Epithelial cell of esophagus (primary cell): ENCODE results near the gene RAPGEF6.

Source experiments
- DNase-seq: peaks from one replicate; pipeline ENCODE4 v3.0.0; 2010; ENCODE audit warnings: low read depth
- H3K4me3 ChIP-seq: 2 replicates; pipeline ENCODE4 v1.5.1; 2011; ENCODE audit warnings: mild to moderate bottlenecking, low read length, control low read depth
- TF ChIP-seq, protein P1 (sequence below): IDR thresholded peaks from 2 replicates; pipeline ENCODE4 v1.5.1; 2011; ENCODE audit warnings: low read depth, mild to moderate bottlenecking, low read length, control low read depth, inconsistent platforms; ENCODE audit not compliant: insufficient read depth; ENCODE audit errors: missing control alignments

The RAPGEF6 gene

DNA sequence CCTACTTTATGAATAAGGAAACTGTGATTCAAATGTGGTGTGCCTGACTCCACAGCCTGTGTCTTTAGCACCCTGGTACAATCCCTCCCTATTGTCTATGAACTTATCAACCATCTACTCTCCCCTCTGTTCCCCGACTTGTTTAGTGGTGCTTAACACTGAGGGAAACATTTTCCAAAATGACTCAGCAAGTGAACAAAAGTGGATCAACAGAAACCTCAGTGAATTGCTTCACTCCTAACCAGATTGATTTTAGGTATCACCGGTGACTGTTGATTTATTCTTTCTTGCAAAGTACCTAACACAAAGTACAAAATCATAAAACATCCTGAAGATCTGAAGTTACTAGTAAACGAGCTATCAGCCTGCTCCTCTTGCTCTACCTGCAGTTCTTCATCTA lies 42.1 kb upstream of the RAPGEF6 start:
- no peak for DNase-seq
- H3K4me3 ChIP-seq, result no peak overlapping the region
- TF ChIP-seq, protein P1, sequence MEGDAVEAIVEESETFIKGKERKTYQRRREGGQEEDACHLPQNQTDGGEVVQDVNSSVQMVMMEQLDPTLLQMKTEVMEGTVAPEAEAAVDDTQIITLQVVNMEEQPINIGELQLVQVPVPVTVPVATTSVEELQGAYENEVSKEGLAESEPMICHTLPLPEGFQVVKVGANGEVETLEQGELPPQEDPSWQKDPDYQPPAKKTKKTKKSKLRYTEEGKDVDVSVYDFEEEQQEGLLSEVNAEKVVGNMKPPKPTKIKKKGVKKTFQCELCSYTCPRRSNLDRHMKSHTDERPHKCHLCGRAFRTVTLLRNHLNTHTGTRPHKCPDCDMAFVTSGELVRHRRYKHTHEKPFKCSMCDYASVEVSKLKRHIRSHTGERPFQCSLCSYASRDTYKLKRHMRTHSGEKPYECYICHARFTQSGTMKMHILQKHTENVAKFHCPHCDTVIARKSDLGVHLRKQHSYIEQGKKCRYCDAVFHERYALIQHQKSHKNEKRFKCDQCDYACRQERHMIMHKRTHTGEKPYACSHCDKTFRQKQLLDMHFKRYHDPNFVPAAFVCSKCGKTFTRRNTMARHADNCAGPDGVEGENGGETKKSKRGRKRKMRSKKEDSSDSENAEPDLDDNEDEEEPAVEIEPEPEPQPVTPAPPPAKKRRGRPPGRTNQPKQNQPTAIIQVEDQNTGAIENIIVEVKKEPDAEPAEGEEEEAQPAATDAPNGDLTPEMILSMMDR, result no peak

DNA sequence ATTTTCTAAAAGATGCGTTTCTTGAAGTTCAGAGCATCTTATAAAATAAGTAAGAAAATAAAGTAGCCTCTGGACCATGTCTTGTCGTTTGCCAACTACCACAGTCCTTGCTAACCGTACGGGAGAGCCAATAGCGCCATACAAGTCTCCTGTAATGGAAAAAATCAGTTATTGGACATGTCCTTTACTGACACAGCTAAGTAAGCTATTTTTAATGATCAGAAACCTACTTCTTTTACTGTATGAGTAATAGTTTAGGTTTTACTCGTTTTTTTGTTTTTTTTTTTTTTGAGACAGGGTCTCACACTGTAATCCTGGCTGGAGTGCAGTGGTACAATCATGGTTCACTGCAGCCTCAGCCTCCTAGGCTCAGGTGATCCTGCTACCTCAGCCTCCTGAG lies 37.7 kb upstream of the RAPGEF6 start:
- H3K4me3 ChIP-seq, result no peak overlapping the region
- no peak for DNase-seq

DNA sequence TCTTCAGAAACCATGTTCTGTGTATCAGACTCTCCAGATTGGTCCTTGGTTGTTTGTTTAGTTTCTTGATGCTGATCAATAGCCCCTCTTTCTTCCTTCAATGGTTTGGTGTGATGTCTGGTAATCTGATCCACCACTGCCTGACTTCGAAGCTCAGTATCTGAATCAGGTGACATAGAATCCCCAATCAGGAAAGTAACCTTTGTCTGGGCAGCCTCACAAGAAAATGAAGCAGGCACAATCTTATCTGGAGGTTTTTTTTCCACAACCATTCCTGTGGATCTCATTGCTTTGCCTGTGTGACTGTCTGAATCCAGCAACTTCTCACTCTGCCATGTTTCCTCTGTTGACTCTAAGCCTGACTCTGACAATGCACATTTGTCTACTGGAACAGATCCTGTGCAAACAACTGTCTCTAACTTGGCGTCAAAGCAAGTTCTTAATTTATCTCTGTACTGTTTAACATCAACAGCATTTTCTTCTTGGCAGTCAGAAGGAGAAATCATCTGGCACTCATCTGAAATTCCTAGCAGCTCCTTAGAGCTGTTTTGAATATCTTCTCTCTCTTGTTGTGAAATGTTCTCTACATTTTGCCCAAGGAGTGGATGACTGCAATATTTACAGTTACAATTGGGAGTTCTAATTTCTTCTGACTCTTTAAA lies 37.1 kb upstream of the RAPGEF6 start:
- TF ChIP-seq, protein P1, result no peak
- no peak overlapping the region for H3K4me3 ChIP-seq
- DNase-seq, result no peak

More for the DNA sequence above, 37.7 kb upstream of the RAPGEF6 start:
- TF ChIP-seq, protein P1, result no peak

DNA sequence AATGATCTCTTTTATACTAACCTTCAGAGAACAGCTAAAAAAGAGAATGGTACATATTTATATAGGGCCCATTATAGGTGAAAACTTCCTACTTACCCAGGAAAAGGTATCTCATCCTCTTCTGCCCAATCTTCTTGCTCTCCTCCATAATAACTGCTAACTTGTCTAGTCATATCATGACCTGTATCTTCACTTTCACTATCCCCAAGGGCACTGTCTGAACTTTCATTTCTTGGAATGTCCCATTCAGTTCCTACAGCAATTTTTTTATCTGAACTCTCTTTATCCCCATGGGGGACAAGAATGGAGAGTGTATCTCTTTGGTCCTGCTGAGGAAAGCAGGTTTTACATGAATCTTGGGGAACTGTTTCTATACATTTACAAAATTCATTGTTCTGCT lies 36.4 kb upstream of the RAPGEF6 start:
- no peak for DNase-seq
- no peak overlapping the region for H3K4me3 ChIP-seq
- TF ChIP-seq, protein P1, result no peak

DNA sequence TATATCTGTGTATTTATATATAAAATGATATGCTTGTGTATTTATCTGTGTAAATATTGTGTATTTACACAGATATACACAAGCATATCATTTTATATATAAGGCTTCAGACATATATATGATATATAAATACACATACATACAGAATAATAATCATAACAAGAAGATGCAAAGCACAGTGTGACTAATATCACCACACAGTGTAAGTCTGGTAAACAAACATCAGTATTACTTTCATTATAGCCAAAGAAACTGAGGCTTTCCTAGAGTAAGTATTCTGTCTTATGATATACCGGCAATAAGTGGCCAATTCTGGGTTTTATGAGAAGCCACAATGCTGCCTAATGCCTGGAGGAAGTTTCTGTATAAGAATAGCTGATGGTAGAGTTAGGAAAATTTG lies 29.9 kb upstream of the RAPGEF6 start:
- no peak overlapping the region for H3K4me3 ChIP-seq
- TF ChIP-seq, protein P1, result no peak
- no peak for DNase-seq

DNA sequence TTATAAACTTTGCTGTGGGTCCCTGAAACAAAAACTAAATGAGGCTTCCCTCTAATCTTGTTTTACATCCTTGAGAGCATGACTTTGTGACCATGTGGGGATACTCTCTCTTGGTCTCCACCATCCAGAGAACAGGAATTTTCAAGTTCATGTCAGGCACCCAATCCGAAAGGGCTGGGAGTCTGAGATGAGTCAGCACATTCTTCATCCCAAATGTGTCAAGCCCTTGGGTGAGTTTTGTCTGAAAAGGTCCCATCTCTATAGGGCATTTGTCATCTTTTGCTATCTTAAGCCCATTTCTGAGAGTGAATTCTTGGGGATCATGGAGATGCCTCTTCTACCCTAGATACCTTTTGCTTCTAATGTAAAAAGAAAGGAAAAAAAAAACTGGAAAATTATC lies 26.9 kb upstream of the RAPGEF6 start:
- TF ChIP-seq, protein P1, result no peak
- no peak for DNase-seq

DNA sequence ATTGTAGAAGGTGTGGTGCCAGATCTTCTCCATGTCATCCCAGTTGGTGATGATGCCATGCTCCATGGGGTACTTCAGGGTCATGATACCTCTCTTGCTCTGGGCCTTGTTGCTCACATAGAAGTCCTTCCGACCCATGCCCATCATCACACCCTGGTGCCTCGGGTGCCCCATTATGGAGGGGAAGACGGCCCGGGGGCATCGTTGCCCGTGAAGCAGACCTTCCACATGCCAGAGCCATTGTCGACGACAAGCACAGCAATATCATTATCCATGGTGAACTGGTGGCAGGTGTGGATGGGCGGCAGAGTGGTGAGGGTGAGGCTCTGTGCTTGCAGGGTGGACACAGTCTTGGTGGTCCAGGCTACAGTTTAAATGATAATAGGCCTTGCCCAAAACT lies 24.8 kb upstream of the RAPGEF6 start:
- H3K4me3 ChIP-seq, result no peak overlapping the region
- no peak for DNase-seq
- TF ChIP-seq, protein P1, result no peak

More for the DNA sequence above, 26.9 kb upstream of the RAPGEF6 start:
- H3K4me3 ChIP-seq, result no peak overlapping the region
